Ecto neural progenitor cell (in vitro differentiated cells): ENCODE data around the gene SBF2.
"Not testable (repeated sequence)": the region's sequence is repeated elsewhere in the genome, so short reads cannot be mapped to it uniquely, and the experiment has no call there.

Experiments used
- DNase-seq: peaks from one replicate; pipeline ENCODE4 v3.0.0-alpha.2; 2018; ENCODE audit warnings: low spot score

The SBF2 gene

DNA sequence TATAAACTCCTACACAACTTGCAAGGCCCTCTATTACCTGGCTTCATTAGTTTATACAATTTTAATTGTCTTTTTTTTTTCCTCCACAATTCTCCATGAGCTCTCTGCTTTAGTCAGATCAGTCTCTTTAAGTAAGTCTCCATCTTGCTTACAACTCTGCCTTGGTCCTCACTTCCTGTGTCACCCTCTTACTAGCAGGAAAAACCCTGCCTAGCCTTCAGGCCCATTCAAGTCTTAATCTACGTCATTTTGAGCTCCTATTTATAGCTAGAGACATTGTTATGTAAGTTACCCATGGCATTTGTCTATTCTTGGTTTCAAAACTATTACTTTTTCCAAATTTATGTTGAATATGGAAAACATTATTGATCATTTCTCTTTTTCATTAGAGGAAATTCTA lies 177.4 kb downstream of the SBF2 start:
- no peak for DNase-seq

DNA sequence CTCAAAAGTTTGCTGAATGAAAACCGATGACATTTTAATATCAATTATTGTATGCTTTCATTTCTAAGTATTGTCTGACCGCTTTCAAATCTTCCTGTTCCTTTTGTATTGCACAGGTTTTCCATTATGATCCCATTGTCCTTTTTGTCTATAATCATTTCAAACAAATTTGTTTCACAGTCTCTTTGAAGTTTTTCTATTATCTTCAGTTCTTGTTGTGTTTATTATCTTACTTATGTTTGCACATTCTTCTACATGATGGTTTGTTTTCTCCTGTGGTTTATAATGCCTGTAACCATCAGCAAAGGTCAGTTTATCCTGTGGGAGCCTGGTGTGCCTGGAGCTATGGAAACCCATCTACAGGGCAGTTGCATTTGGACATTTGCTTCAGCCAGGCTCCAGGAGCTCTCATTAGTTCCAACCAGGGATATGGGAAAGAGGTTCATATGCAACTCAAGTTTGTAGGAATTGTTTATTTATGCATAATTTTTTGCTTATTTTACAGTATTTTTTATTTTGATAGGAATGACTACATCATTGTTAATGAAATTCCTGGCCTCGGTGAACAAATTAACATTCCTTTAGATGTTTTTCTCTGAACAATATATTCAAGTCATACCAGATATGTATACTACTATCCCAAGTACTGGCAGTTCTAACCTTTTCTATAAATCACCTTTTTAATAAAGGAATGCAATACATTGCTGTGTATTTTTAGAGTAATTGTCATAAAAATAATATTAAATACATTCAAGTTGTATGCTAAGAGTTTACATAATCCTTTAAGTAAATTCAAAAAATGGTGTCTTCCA lies 179.2 kb downstream of the SBF2 start:
- no peak for DNase-seq

DNA sequence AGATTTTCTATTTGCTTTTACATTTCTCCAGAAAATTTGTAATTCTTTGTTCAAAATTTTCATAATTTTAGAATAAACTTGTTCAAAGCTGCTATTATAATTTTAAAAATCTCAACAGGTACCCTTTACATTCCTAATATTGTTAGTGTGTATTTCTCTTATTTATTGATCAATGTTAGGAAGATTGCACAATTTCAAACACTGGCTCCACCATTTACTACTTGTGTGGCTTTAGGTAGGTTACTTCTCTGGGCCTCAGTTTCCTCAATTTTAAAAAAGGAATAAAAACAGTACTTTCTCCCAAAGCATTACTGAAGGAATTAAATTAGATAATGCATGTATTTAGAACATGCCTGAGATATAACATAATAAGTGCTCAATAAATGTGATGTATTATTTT lies 180.2 kb downstream of the SBF2 start:
- no peak for DNase-seq

DNA sequence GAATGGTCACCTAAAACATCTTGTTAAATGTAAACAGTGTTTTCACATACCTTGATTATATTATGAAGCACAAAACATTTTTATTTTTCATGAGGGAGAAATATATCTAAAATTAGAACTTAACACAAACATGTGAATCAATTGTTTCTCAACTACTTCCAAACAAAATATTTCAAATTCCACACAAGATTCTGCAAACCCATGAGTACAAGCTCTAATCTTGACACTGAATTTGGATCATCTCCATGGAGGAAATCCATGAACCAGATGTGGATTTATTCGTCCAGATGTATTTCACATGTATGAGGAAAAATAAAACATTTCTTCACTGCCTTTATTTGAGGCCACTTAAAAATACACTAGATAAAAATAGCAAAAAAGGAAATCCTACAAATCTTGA lies 184.2 kb downstream of the SBF2 start:
- DNase-seq = no peak

DNA sequence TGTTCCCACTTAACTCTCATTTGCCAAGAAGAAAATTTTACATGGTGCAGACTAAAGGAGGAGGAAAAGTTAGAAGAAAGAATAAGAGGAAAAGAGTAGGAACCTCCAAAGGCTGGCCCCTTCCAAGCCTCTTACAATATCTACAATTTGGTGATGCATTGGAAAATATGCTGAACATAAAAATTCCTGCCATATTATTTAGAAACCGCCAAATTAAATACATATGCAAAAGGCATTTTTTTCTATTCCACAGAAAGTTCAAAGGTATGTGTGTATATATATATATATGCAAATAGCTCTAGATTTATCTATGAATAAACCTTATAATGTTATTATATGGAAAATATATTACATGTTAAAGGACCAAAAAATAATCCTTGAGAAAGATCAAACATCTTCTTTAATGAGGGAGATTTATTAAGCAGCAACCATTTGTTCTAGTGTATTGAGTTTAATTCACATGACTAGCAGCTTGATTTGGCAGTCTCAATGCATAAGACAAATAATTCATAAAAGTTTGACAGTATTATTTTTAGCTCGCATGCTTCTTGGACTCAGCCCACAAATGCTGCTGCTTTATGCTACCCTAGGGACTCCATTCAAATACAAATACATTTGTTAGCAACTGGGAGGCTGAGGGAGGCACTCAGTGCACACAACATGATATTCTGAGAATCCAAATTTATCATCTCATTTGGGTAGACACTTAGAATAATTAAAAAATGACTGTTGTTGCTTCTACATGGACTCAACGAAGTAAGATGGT lies 184.9 kb downstream of the SBF2 start:
- no peak for DNase-seq

DNA sequence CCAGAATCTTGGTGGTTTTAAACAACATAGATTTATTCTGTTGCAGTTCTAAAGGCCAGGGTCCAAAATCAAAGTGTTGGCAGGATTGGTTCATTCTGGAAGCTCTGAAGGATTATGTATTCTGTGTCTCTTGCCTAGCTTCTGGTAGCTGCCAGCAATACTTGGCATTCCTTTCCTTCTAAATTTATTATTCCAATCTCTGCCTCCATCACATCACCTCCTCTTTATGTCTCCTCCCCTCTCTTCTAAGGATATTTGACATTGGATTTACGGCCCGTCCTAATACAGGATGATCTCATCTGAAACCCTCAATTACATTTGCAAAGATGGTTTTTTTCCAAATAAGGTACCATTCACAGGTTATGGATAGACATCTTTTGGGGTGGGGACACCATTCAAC lies 186.5 kb downstream of the SBF2 start:
- DNase-seq = no peak

DNA sequence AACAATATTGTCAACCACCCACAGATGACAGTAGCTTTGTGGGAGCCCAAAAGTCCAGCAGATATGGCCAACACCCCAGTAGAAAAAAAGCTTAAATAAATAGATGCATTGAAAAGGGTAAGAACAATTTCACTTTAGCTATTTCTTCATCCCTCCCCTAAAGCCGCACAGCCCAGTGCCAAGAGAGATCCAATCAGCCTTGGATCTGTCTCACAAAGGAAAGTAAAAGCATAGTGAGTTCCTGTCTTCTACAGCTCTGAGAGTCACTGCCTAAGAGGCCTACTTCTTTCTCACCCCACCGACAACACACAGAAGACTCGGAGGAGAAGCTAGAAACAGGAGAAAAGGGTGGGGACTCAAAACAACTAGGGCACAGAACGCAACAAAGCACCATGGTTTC lies 196.4 kb downstream of the SBF2 start:
- DNase-seq = no peak

DNA sequence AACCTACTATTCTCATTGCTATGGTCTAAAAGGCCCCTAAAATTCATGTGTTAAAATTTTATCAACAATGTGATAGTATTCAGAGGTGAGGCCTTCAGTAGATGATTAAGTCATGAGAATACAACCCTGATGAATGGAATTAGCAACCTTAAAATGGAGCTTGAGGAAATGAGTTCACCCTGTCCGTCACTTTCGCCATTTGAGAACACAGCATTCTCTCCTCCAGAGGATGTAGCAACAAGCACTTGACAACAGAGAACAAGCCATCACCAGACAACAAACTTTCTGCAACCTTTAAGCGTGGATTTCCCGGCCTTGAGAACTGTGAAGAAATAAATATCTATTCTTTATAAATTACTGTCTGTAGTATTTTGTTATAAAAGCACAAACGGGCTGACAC lies 197.0 kb downstream of the SBF2 start:
- no peak for DNase-seq

DNA sequence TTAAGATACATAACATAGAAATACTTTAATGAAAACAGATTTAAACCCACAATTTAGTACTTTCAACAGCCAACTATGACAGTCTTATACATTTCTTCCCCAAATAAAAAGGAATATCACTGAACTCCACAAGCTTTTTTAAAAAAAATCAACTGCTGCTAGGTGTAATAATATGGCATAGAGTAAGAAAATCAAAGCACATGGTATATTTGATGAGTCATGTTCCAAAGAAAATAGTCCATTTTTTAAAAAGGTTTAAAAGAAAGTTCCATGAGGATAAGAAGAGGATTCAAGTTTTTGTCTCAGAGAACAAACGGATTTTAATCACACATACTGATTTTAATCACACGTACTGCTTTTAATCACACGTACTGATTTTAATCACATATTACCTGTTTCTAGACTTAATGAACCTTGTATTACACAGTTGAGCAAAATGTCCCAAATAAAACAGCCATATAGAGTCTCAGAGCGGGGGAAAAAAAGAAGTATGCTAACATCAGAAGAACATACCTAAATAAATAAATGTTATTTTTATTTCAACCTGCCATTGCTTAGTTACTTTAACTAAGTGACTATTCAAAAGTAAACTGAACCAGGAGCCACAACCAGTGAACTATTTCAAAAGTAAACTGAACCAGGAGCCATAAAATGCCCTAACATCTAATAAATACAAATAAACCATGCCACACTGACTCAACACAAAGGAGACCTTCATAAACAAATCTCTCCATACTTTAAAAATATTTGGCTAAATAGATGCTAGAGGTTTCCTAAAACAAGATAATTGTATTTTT lies 198.4 kb downstream of the SBF2 start:
- no peak for DNase-seq

DNA sequence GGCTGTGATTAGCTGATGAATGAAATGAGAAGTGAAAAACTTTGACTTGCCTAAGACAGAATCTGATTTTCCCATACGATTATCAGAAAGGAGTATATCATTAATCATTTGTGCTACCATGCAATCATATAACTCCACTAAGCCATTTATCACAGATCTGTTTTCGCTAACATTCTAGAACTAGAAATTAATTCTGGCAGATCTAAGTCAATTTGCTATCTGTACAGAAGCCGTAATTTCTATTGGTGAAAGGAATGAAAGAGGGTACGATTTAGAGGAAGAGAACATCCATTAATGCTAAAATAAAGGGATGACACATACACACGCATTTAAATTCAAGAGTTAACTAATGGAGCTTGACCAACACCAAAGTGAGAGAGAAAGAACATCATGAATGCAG lies 201.6 kb downstream of the SBF2 start:
- DNase-seq = no peak

DNA sequence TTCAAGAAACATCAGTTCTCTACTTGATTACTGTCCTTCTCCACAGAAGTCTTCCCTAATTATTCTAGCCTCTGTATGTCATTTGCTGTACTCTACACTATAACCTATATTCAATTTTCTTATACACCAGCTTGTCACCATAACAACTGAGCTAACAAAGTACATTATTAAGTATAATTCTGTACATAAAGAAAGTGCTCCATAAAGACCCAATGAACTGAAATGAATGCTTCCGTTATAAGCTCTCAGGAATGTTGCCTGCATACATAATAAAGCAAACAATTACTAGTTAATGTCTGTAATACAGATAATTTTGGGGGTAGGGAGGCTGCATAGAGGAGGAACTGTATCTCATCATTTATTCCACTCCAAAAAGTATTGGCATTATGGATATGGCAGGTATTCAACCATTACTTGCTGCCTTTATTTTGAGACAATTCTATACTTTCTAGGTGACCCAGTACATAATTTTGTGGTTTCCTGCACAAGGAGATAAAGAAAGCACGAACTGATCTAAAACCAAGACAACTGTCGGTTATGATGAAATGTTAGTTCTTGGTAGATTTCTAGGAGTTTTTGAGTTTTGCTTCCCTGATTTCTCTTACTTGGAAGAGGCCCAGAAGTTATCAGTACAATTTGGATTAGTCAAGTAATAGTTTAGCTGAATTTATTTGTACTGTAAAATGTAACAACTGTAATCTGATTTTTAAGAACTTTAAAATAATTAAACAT lies 202.5 kb downstream of the SBF2 start:
- no peak for DNase-seq

DNA sequence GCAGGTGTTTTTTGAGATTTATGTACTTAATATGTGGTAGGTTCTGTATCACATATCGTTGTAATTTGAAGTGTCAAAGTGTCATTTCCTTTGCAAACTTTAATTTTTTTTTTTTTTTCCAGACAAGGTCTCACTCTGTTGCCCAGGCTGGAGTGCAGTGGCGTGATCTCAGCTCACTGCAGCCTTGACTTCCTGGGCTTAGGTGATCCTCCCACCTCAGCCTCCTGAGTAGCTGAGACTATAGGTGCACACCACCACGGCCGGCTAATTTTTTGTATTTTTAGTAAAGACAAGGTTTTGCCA lies 206.1 kb downstream of the SBF2 start:
- DNase-seq = not testable (repeated sequence)

DNA sequence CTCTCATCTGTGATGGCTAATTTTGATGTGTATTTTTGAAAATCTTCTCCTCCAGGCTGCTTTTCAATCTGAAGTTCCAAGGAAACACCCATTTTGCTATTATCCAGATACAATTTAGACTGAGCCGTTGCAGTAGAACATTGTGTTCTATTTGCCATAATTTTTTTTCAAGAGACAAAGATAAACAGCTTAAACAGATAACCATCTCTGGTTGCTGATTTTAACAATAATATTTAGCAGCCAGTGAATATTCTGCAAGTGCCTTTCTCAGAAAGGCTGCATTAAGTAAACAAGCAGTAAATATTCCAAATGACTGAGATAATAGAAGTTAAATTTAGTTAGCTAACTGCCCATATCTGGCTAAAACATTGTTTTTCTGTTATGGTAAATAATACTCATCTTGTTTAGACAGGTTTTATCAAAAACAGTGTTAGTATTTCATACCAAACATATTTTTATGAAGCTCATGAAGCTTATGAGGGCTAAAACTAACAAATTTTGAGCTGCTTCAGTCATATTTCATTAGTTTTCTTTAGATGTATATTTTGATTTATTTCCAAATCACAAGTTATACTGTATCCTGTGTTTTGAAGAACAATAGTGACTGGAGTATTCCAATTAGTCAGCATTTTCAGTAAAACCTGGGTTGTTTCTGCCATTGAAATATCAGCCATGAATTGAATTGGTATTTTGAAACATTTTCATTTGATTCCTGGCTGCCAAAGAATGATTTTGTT lies 206.7 kb downstream of the SBF2 start:
- no peak for DNase-seq

DNA sequence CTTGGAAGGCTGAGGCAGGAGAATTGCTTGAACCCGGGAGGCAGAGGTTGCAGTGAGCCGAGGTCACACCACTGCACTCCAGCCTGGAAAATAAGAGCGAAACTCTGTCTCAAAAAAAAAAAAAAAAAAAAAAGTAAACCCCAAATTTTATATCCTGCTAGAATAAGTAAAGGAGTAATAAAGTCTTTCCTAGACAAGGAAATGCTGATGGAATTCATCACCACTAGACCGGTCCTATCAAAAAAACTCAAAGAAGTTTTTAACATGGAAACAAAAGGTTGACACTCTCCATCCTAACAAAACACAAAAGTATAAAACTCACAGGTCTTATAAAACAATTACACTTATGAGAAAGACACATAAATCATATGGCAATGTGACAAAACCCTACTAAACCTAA lies 213.9 kb downstream of the SBF2 start:
- no peak for DNase-seq

DNA sequence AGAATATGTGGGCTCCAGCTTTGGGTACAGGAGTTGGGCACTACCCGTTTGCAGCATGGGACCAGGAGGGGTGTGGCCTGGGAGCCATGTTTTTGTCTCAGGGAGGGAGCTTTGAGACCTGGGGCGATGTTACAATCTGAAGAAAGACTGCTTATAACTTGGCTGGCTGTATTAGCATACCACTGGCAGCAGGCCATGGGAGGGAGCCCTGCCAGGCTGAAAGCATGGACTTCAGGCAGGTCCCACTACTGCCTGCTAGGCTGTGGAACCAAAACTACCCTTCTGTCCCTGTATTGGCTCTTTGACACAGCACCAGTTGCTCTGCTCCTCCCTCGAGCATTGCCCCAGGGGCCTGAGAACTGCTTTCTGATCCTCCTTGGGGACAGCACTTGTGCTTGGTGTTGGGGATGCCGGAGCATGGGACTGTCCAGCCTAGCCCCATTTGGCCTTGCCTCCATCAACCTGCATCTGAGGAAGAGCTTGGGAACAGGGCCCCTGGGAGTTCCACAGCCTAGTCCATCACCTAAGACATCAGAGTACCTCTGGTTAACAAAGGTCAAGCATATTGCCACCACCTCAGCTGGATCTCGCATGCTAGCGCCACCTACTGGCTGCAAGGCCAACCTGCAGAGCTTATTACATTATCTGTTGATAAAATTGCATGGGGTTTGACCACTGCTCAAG lies 217.4 kb downstream of the SBF2 start:
- peak; percentile 62 for DNase-seq

DNA sequence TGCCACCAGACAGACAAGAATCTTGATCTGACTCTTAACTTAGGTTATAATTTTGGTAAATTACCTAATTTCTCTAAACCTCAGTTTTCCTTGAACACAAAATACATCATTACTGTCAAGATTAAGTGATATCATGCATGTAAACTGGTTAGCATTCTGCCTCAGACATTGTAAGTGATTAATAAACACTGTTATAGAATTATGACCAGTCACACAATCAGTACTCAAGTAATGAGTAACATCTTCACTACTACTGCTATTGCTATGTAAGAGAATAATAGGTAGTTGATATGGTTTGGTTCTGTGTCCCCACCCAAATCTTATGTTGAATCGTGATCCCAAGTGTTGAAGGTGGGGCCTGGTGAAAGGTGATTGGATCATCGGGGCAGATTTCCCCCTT lies 218.9 kb downstream of the SBF2 start:
- no peak for DNase-seq

DNA sequence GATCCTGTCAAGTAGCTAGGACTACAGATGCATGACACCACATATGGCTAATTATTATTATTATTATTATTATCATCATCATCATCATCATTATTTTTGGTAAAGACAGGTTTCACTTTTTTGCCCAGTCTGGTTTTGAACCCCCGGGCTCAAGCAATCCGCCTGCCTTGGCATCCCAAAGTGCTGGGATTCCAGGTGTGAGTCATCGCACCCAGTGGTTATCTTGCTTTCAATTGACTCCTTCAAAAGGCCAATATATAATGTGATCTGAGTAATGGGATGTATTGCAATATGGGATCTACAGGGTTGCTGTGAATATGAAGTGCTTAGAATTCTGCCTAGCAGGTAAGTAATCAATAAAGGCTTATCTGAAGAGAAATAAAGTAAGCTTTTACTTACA lies 221.2 kb downstream of the SBF2 start:
- DNase-seq = no peak

DNA sequence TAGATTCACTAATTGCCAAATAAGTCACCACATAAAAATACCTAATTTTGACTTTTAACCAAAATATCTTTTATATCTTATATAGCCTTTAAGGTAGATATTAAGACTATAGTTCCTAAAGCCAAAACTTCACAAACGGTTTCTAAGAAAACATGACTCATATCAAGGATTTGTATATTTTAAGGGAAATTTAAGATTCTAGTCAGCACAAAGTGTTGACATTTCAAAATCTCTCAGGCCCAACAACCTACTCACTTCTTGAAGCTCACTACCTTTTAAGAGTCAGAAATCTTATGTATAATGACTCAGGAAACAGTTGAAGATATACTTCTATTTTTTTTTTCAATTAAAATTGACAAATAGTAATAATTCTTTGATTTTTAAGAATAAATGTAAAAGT lies 221.9 kb downstream of the SBF2 start:
- DNase-seq = no peak

DNA sequence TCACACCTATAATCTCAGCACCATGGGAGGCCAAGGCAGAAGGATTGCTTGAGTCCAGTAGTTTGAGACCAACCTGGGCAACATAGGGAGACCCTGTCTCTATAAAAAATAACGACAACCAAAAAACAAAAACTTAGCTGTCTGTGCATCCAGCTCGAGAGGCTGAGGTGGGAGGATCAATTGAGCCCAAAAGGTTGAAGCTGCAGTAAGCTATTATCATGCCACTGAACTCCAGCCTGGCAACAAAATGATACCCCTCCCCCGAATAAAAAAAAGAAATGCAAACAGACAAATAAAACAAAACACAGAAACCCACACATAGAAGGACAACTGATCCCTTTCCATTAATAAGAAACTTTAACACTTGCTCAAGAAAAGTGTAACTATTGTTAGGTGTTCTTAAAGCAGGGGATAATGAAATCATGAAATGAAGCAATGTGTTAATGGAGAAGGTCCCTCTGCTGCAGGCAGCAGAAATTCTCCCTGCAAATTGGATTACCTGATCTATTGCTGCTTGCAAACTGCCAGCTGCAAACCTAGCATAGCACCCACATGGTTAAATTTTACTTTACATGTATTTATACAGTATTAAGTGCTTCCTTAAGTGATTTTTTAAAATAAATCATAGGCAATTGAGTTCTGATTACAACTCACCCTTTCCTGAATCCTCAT lies 226.3 kb downstream of the SBF2 start:
- no peak for DNase-seq

DNA sequence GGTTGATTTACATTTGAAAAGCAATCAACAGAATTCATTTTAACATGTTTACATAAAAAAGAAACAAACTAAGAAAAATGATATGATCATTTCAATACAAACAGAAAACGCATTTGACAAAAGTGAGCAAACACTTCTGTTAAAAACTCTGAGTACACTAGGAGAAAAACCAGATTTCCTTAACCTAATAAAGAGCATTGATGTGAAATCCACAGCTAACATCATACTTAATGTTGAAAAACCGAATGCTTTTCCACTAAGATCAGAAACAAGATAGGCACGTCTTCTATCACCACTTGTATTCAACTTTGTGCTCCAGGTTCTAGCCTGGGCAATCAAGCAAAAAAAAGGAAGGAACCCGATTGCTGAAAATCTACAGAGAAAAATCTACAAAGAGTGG lies 227.6 kb downstream of the SBF2 start:
- no peak for DNase-seq

DNA sequence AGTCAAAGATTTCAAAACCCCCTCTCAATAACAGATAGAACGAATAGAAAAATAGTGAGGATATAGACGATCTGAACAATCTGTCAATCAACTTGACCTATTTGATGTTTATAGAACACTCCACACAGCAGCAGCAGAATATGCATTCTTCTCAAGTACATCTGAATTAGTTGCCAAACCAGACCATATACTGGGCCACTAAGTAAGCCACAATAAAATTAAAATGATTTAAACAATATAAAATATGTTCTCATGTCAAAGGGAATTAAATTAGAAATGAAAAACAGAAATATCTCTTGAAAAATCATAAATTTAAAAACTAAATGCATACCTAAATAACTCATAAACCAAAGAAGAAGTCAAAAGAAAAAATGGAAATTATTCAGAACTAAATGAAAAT lies 229.2 kb downstream of the SBF2 start:
- DNase-seq = no peak
